ENCODE data around the gene DNAJB13. TPM values are rescaled to one million over a fixed set of nuclear protein-coding genes. Genes with fewer than 3 reads are reported as not detected.

Gene DNAJB13
- total RNA-seq, 2 experiments from 2014 or later = 0.29 TPM; not detected in 1

DNA sequence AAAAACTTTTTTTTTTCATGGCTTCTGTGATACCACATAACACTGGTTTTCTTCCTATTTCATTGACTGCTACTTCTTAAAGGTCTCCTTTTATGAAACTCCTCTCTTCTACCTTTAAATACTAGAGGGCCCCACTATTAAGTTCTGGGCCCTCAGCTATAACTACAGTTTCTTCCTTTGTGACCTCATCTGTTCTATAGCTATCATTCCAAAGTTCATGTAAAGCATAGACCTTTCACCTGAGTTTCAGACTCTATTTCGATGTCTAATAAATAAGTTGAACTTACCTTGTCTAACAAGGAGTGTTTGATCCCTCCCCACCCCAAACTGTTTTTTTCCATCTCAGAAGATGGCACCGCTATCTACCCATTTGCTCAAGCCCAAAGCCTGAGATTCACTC, 38.8 kb upstream of the DNAJB13 start:
- no peak overlapping the region for H3K4me3 ChIP-seq (ENCODE audit: low read depth, low read length, poor library complexity, severe bottlenecking)
- H3K4me1 ChIP-seq (ENCODE audit: insufficient read depth, low read length, poor library complexity, severe bottlenecking) = no peaks in the 10 kb centered on the region
- no peak overlapping the region for H3K27ac ChIP-seq (ENCODE audit: low read depth, low read length, poor library complexity, severe bottlenecking)
- H3K36me3 ChIP-seq (ENCODE audit: insufficient read depth, low read length) = peaks cover 64% of the 10 kb centered on the region
- H3K79me2 ChIP-seq (ENCODE audit: insufficient read depth, low read depth, low read length) = no peaks in the 10 kb centered on the region
- ChIA-PET CTCF (ENCODE audit: unreplicated experiment) (no interaction called here), POLR2A (interaction anchor here (0.6 kb wide), 1 partner anchor 126 kb away, joined by 5 read pairs; no protein-coding TSS in a partner anchor)
- H3K9me3 ChIP-seq (ENCODE audit: low read length) = no peaks in the 10 kb centered on the region
- H4K20me1 ChIP-seq (ENCODE audit: insufficient read depth, low read length) = no peaks in the 10 kb centered on the region
- no peaks in the 10 kb centered on the region for H3K9me2 ChIP-seq (ENCODE audit: insufficient read depth, low read length)
- no peak for DNase-seq (ENCODE audit: low spot score)
- intact Hi-C loops (cut with micrococcal nuclease; ENCODE audit: unreplicated experiment) = no loop called here
- no peak overlapping the region for H2AFZ ChIP-seq (ENCODE audit: low read length)
- no peak for TF ChIP-seq EZH2phosphoT487 (IDR thresholded peaks at IDR 0.05; ENCODE audit: borderline replicate concordance, low read depth, low read length)
- TF ChIP-seq, protein P1, sequence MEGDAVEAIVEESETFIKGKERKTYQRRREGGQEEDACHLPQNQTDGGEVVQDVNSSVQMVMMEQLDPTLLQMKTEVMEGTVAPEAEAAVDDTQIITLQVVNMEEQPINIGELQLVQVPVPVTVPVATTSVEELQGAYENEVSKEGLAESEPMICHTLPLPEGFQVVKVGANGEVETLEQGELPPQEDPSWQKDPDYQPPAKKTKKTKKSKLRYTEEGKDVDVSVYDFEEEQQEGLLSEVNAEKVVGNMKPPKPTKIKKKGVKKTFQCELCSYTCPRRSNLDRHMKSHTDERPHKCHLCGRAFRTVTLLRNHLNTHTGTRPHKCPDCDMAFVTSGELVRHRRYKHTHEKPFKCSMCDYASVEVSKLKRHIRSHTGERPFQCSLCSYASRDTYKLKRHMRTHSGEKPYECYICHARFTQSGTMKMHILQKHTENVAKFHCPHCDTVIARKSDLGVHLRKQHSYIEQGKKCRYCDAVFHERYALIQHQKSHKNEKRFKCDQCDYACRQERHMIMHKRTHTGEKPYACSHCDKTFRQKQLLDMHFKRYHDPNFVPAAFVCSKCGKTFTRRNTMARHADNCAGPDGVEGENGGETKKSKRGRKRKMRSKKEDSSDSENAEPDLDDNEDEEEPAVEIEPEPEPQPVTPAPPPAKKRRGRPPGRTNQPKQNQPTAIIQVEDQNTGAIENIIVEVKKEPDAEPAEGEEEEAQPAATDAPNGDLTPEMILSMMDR (conservative IDR thresholded peaks at IDR 0.05; ENCODE audit: low read length) = no peak
- no TSS peak for BruUV-seq (replicated peaks)
- H3K4me2 ChIP-seq (ENCODE audit: low read length) = no peak overlapping the region

GRCh38 chr11:73913472-73913871, 37.4 kb upstream of the DNAJB13 start:
- no peak overlapping the region for H2AFZ ChIP-seq (ENCODE audit: low read length)
- no peak for DNase-seq (ENCODE audit: low spot score)
- ChIA-PET CTCF (ENCODE audit: unreplicated experiment) (no interaction called here), POLR2A (no interaction called here)
- H3K4me3 ChIP-seq (ENCODE audit: low read depth, low read length, poor library complexity, severe bottlenecking) = no peak overlapping the region
- no peak overlapping the region for H3K27ac ChIP-seq (ENCODE audit: low read depth, low read length, poor library complexity, severe bottlenecking)
- no peak overlapping the region for H3K4me2 ChIP-seq (ENCODE audit: low read length)
- H4K20me1 ChIP-seq (ENCODE audit: insufficient read depth, low read length) = no peaks in the 10 kb centered on the region
- TF ChIP-seq EZH2phosphoT487 (IDR thresholded peaks at IDR 0.05; ENCODE audit: borderline replicate concordance, low read depth, low read length) = no peak
- no peaks in the 10 kb centered on the region for H3K9me3 ChIP-seq (ENCODE audit: low read length)
- H3K79me2 ChIP-seq (ENCODE audit: insufficient read depth, low read depth, low read length) = no peaks in the 10 kb centered on the region
- intact Hi-C loops (cut with micrococcal nuclease; ENCODE audit: unreplicated experiment) = no loop called here
- peaks cover 68% of the 10 kb centered on the region for H3K36me3 ChIP-seq (ENCODE audit: insufficient read depth, low read length)
- H3K9me2 ChIP-seq (ENCODE audit: insufficient read depth, low read length) = no peaks in the 10 kb centered on the region
- no peaks in the 10 kb centered on the region for H3K4me1 ChIP-seq (ENCODE audit: insufficient read depth, low read length, poor library complexity, severe bottlenecking)
- no TSS peak for BruUV-seq (replicated peaks)

DNA sequence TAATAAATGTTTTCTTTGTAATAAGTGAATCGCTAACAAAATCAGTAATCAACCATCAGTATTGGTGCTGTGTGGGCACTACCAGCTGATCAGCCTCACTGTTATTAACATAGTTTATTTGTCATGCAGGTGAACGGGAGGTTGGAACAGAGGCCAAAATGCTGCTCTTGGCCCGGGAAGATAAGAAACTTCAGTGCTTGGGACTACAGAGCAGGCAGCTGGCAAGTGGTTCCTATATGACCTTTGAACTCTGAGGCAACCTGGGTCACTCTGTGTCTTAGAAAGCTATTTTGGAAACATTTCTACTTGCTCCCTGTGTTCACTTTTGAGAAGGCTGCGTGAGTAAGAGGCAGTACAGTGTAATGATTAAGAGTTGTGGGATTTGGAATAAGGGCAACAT, 36.5 kb upstream of the DNAJB13 start:
- Histone ChIP-seq H2AFZ (ENCODE audit: low read length) (no peak overlapping the region), H3K4me1 (ENCODE audit: insufficient read depth, low read length, poor library complexity, severe bottlenecking) (no peaks in the 10 kb centered on the region), H3K36me3 (ENCODE audit: insufficient read depth, low read length) (peaks cover 72% of the 10 kb centered on the region), H3K9me3 (ENCODE audit: low read length) (no peaks in the 10 kb centered on the region), H3K27ac (ENCODE audit: low read depth, low read length, poor library complexity, severe bottlenecking) (no peak overlapping the region), H3K79me2 (ENCODE audit: insufficient read depth, low read depth, low read length) (no peaks in the 10 kb centered on the region), H3K9me2 (ENCODE audit: insufficient read depth, low read length) (no peaks in the 10 kb centered on the region), H3K4me3 (ENCODE audit: low read depth, low read length, poor library complexity, severe bottlenecking) (no peak overlapping the region), H3K4me2 (ENCODE audit: low read length) (no peak overlapping the region), H4K20me1 (ENCODE audit: insufficient read depth, low read length) (no peaks in the 10 kb centered on the region)
- intact Hi-C loops (cut with micrococcal nuclease; ENCODE audit: unreplicated experiment) = no loop called here
- TF ChIP-seq, protein P1 (conservative IDR thresholded peaks at IDR 0.05; ENCODE audit: low read length) = no peak
- TF ChIP-seq EZH2phosphoT487 (IDR thresholded peaks at IDR 0.05; ENCODE audit: borderline replicate concordance, low read depth, low read length) = no peak
- ChIA-PET CTCF (ENCODE audit: unreplicated experiment) (no interaction called here), POLR2A (interaction anchor here (0.6 to 0.8 kb wide), 3 partner anchors 218 to 878 kb away, joined by 3 to 5 read pairs (median 4); no protein-coding TSS in a partner anchor)
- no peak for DNase-seq (ENCODE audit: low spot score)
- no TSS peak for BruUV-seq (replicated peaks)
